Liver (tissue), 3 donors: ENCODE results near the gene SELENOM.

Experiments
- CTCF ChIP-seq: fragments of 150-350 bp; IDR thresholded peaks from 2 replicates; pipeline ENCODE4 v1.5.1; 2017; ENCODE audit warnings: improper control_type of control experiment, low read depth, low read length; ENCODE audit not compliant: missing input control
- FOXA1 ChIP-seq: IDR thresholded peaks from 2 replicates; pipeline ENCODE4 v1.6.1; 2016; ENCODE audit warnings: antibody characterized with exemption
- REST ChIP-seq: IDR thresholded peaks from 2 replicates; pipeline ENCODE4 v1.6.1; 2016; ENCODE audit warnings: antibody characterized with exemption, mild to moderate bottlenecking
- TAF1 ChIP-seq: conservative IDR thresholded peaks from 2 replicates; pipeline ENCODE4 v1.6.1; 2016; ENCODE audit warnings: antibody characterized with exemption, mild to moderate bottlenecking
- donor health status: healthy.
- donor health status: healthy.

- TF ChIP-seq CTCF (peak; percentile 34), TAF1 (no peak), REST (no peak), FOXA1 (no peak)
Measured at GRCh38 chr22:31082606-31083376, 24.6 kb downstream of the SELENOM start.
